Mucosa of rectum (tissue), 2 donors: ENCODE measurements around the gene EIF3L.

ENCODE experiments used
- H3K27ac ChIP-seq, 2 donors: one replicate each; pipeline ENCODE4 v1.7.0; 2013; ENCODE audit warnings: inconsistent platforms in 2 of 2, low read depth in 2 of 2, low read length in 2 of 2
- H3K27me3 ChIP-seq, 2 donors: one replicate each; pipeline ENCODE4 v1.7.0; 2013; ENCODE audit warnings: low read length in 2 of 2; ENCODE audit not compliant: control insufficient read depth in 2 of 2, insufficient read depth in 2 of 2
- H3K36me3 ChIP-seq, 2 donors: one replicate each; pipeline ENCODE4 v1.7.0; 2013; ENCODE audit warnings: low read length in 2 of 2; ENCODE audit not compliant: control insufficient read depth in 2 of 2, insufficient read depth in 2 of 2
- H3K4me1 ChIP-seq, 2 donors: one replicate each; pipeline ENCODE4 v1.7.0; 2013; ENCODE audit warnings: low read length in 2 of 2, mild to moderate bottlenecking in 1 of 2; ENCODE audit not compliant: control insufficient read depth in 2 of 2, insufficient read depth in 2 of 2
- H3K4me3 ChIP-seq, 2 donors: one replicate each; pipeline ENCODE4 v1.7.0; 2013; ENCODE audit warnings: low read length in 2 of 2
- H3K9ac ChIP-seq, 2 donors: one replicate each; pipeline ENCODE4 v1.7.0; 2013; ENCODE audit warnings: low read length in 2 of 2, low read depth in 1 of 2, mild to moderate bottlenecking in 1 of 2
- H3K9me3 ChIP-seq, 2 donors: one replicate each; pipeline ENCODE4 v1.7.0; 2013; ENCODE audit warnings: low read length in 2 of 2; ENCODE audit not compliant: control insufficient read depth in 2 of 2
- donor health status: healthy.
- donor health status: Normal muscosa, but diverticular disease.

EIF3L gene

GRCh38 chr22:37817705-37818408 is 31.4 kb upstream of the EIF3L start:
- H3K9me3 ChIP-seq = no peaks in the 10 kb centered on the region
- H3K27ac ChIP-seq = no peak overlapping the region
- H3K9ac ChIP-seq = peak overlapping the region; percentile 51 to 63
- peak overlapping the region; percentile 51 to 62 for H3K4me3 ChIP-seq
- no peaks in the 10 kb centered on the region for H3K36me3 ChIP-seq
- H3K4me1 ChIP-seq = peaks cover 14% of the 10 kb centered on the region in 2 donors
- peaks cover 0 to 6% of the 10 kb centered on the region in 2 donors for H3K27me3 ChIP-seq

GRCh38 chr22:37818409-37819104 is 30.7 kb upstream of the EIF3L start:
- Histone ChIP-seq H3K9me3 (no peaks in the 10 kb centered on the region), H3K4me3 (peak overlapping the region; percentile 51 to 62), H3K36me3 (no peaks in the 10 kb centered on the region), H3K27ac (no peak overlapping the region), H3K27me3 (peaks cover 3 to 6% of the 10 kb centered on the region in 2 donors), H3K9ac (peak overlapping the region in 1 of 2 donors; percentile 52), H3K4me1 (peaks cover 14% of the 10 kb centered on the region in 2 donors)

- no peaks in the 10 kb centered on the region for H3K9me3 ChIP-seq
- no peaks in the 10 kb centered on the region for H3K36me3 ChIP-seq
- H3K27ac ChIP-seq = no peak overlapping the region
- H3K9ac ChIP-seq = no peak overlapping the region
- peak overlapping the region; percentile 51 to 62 for H3K4me3 ChIP-seq
- H3K27me3 ChIP-seq = peaks cover 3 to 6% of the 10 kb centered on the region in 2 donors
- peaks cover 14% of the 10 kb centered on the region in 2 donors for H3K4me1 ChIP-seq
Measured at GRCh38 chr22:37819105-37819433, 30.1 kb upstream of the EIF3L start.

GRCh38 chr22:37820350-37820749 is 28.9 kb upstream of the EIF3L start:
- H3K27ac ChIP-seq = no peak overlapping the region
- peaks cover 15 to 17% of the 10 kb centered on the region in 2 donors for H3K4me1 ChIP-seq
- no peaks in the 10 kb centered on the region for H3K36me3 ChIP-seq
- H3K4me3 ChIP-seq = no peak overlapping the region
- no peaks in the 10 kb centered on the region for H3K9me3 ChIP-seq
- H3K27me3 ChIP-seq = peaks cover 4 to 6% of the 10 kb centered on the region in 2 donors
- no peak overlapping the region for H3K9ac ChIP-seq

GRCh38 chr22:37822079-37822833 is 27.0 kb upstream of the EIF3L start:
- Histone ChIP-seq H3K4me3 (no peak overlapping the region), H3K4me1 (peaks cover 15 to 17% of the 10 kb centered on the region in 2 donors), H3K36me3 (no peaks in the 10 kb centered on the region), H3K9me3 (no peaks in the 10 kb centered on the region), H3K27ac (no peak overlapping the region), H3K9ac (no peak overlapping the region), H3K27me3 (peaks cover 4 to 6% of the 10 kb centered on the region in 2 donors)

GRCh38 chr22:37823134-37823985 is 25.9 kb upstream of the EIF3L start, which contains the start of gene GALR3:
Gene GALR3, plus strand, starts transcription at chr22:37823382. Its CDS starts 25 bp downstream, at chr22:37823407.
- Histone ChIP-seq H3K27ac (no peak within 1 kb of the TSS), H3K4me3 (peak within 1 kb of the TSS in 1 of 2 donors; percentile 35), H3K9ac (no peak within 1 kb of the TSS), H3K27me3 (peaks cover 4 to 6% of the 10 kb centered on the region in 2 donors), H3K36me3 (peaks cover 0 to 2% of the 10 kb centered on the region in 2 donors), H3K9me3 (no peaks in the 10 kb centered on the region), H3K4me1 (peaks cover 8 to 10% of the 10 kb centered on the region in 2 donors)

- peaks cover 4 to 6% of the 10 kb centered on the region in 2 donors for H3K27me3 ChIP-seq
- H3K4me1 ChIP-seq = peaks cover 2 to 3% of the 10 kb centered on the region in 2 donors
- H3K9me3 ChIP-seq = no peaks in the 10 kb centered on the region
- H3K27ac ChIP-seq = no peak overlapping the region
- H3K9ac ChIP-seq = peak overlapping the region in 1 of 2 donors; percentile 1
- H3K36me3 ChIP-seq = peaks cover 2 to 10% of the 10 kb centered on the region in 2 donors
- peak overlapping the region; percentile 35 to 37 for H3K4me3 ChIP-seq
Measured at GRCh38 chr22:37824674-37825641, 24.3 kb upstream of the EIF3L start.

- Histone ChIP-seq H3K4me1 (peaks cover 2 to 3% of the 10 kb centered on the region in 2 donors), H3K27me3 (peaks cover 3 to 4% of the 10 kb centered on the region in 2 donors), H3K27ac (no peak overlapping the region), H3K36me3 (peaks cover 23 to 25% of the 10 kb centered on the region in 2 donors), H3K9me3 (no peaks in the 10 kb centered on the region), H3K4me3 (no peak overlapping the region), H3K9ac (no peak overlapping the region)
Measured at GRCh38 chr22:37827056-37827455, 22.2 kb upstream of the EIF3L start.
